GM12878 (cell line): ENCODE measurements around the gene JMJD7. TPM values are rescaled to one million over a fixed set of nuclear protein-coding genes. Genes with fewer than 3 reads are reported as not detected.

Experiments
- ATAC-seq: fragments of 200-7000 bp; cut with Tn5 transposase; 3 replicates; pipeline ENCODE4 v1.9.1; 2020; ENCODE audit warnings: mild to moderate bottlenecking, moderate library complexity
- BruUV-seq: library from RNA; stranded (reverse); fragments of 400-500 nt; replicated peaks from 2 replicates; lab custom pipeline; 2021; lab: Mats Ljungman, UMichigan
- CTCF ChIA-PET: fragments of 300-600 bp; sonication (Branson Sonifier 250); formaldehyde crosslinking; extraction: SDS; loops from one replicate; lab custom pipeline; 2021; ENCODE audit warnings: inconsistent platforms; lab: Yijun Ruan, JAX
- POLR2A ChIA-PET: fragments of 350-600 bp; formaldehyde crosslinking; extraction: SDS; loops from one replicate; lab custom pipeline; 2021; ENCODE audit warnings: inconsistent platforms; lab: Charles Lee
- RAD21 ChIA-PET: fragments of 300-600 bp; sonication (Branson Sonifier 250); formaldehyde crosslinking; loops from one replicate; lab custom pipeline; 2023; ENCODE audit warnings: antibody characterized with exemption; ENCODE audit not compliant: unreplicated experiment; lab: Charles Lee
- SMC1A ChIA-PET: fragments of 300-600 bp; sonication (Branson Sonifier 250); formaldehyde crosslinking; loops from one replicate; lab custom pipeline; 2023; ENCODE audit not compliant: unreplicated experiment, uncharacterized antibody; lab: Charles Lee
- DNase-seq: peaks from one replicate; pipeline ENCODE4 v3.0.0-alpha.2; 2011; ENCODE audit warnings: low read depth, low spot score
- FAIRE-seq: peaks from 3 replicates; lab custom pipeline; 2011; peaks lifted over from hg19 to GRCh38; lab: Jason Lieb, UNC
- H2AFZ ChIP-seq: 2 replicates; pipeline ENCODE4 v1.6.0; 2011; ENCODE audit warnings: low read depth, low read length, control low read depth; ENCODE audit not compliant: control insufficient read depth
- H3K27ac ChIP-seq: 2 replicates; pipeline ENCODE4 v1.5.1; 2011; ENCODE audit warnings: control low read depth; ENCODE audit not compliant: control insufficient read depth, insufficient read depth
- H3K27me3 ChIP-seq, 2 experiments: replicated peaks in 1 of 2; 2 replicates each; pipeline versions ENCODE4 v1.6.0 to v1.6.1; 2011; ENCODE audit warnings: low read length in 1 of 2; ENCODE audit not compliant: control insufficient read depth in 2 of 2, insufficient read depth in 2 of 2
- H3K36me3 ChIP-seq, 2 experiments: 2 replicates each; pipeline ENCODE4 v1.5.1; 2011; ENCODE audit warnings: low read length in 1 of 2; ENCODE audit not compliant: control insufficient read depth in 2 of 2, insufficient read depth in 2 of 2
- H3K4me1 ChIP-seq: 2 replicates; pipeline ENCODE4 v1.6.1; 2011; ENCODE audit warnings: mild to moderate bottlenecking, low read length, moderate library complexity, mixed read lengths; ENCODE audit not compliant: control insufficient read depth, insufficient read depth
- H3K4me2 ChIP-seq: 2 replicates; pipeline ENCODE4 v1.6.0; 2011; ENCODE audit warnings: control low read depth; ENCODE audit not compliant: control insufficient read depth, insufficient read depth
- H3K4me3 ChIP-seq: fragments of 200-600 bp; sonication (generic); 2 replicates; pipeline ENCODE4 v1.5.1; 2016
- H3K79me2 ChIP-seq: 2 replicates; pipeline ENCODE4 v1.6.0; 2011; ENCODE audit warnings: low read length; ENCODE audit not compliant: control insufficient read depth, insufficient read depth
- H3K9ac ChIP-seq: 2 replicates; pipeline ENCODE4 v1.8.0; 2011; ENCODE audit warnings: low read length, control low read depth, mixed read lengths; ENCODE audit not compliant: control insufficient read depth, insufficient read depth
- H3K9me3 ChIP-seq: replicated peaks from 3 replicates; pipeline ENCODE4 v1.5.1; 2011; ENCODE audit warnings: mild to moderate bottlenecking, low read length; ENCODE audit not compliant: control insufficient read depth, insufficient read depth
- H4K20me1 ChIP-seq: 2 replicates; pipeline ENCODE4 v1.6.0; 2011; ENCODE audit not compliant: control insufficient read depth, insufficient read depth
- ASH2L ChIP-seq: fragments of 300-600, 200-600 bp; sonication (generic); IDR thresholded peaks from 2 replicates; pipeline ENCODE4 v1.6.1; 2017; ENCODE audit warnings: low read depth, mild to moderate bottlenecking, borderline replicate concordance
- IKZF1 ChIP-seq: fragments of 450-650 bp; conservative IDR thresholded peaks from 2 replicates; pipeline ENCODE4 v1.6.1; 2017; ENCODE audit warnings: antibody characterized with exemption, mild to moderate bottlenecking
- NR2F1 ChIP-seq: fragments of 450-650 bp; conservative IDR thresholded peaks from 2 replicates; pipeline ENCODE4 v1.6.1; 2017; ENCODE audit warnings: mild to moderate bottlenecking
- WRNIP1 ChIP-seq: IDR thresholded peaks from 2 replicates; pipeline ENCODE4 v1.6.1; 2011; ENCODE audit warnings: low read depth, low read length, improper control_type of control experiment, borderline replicate concordance
- WGBS: methylation state at CpG from one replicate; pipeline ENCODE4 v1.1.6; 2016; ENCODE audit warnings: low lambda C conversion rate; ENCODE audit not compliant: insufficient replicate concordance, insufficient coverage; ENCODE audit errors: missing lambda C conversion rate; 5-methylcytosine and 5-hydroxymethylcytosine counted together
- in situ Hi-C: fragments of 300-500 bp; cut with MboI; formaldehyde crosslinking; loops from 9 replicates; pipeline ENCODE4 v1.14.3; 2018; ENCODE audit warnings: mixed read lengths
- intact Hi-C: fragments of 100-400 bp; cut with micrococcal nuclease; formaldehyde crosslinking; loops from one replicate; pipeline ENCODE4 v1.14.2; 2022; ENCODE audit not compliant: unreplicated experiment
- polyA plus RNA-seq, 11 experiments: library from polyadenylated mRNA; depleted of rRNA in 4 of 11; unstranded in 6 of 11; stranded (reverse) in 5 of 11; fragments of >200 nt; fragmentation: Nextera tagmentation in 4 of 11; fragmentation: Illumina TruSeq in 1 of 11; extraction: Ambion mirVana in 4 of 11; extraction: Trizol in 1 of 11; gene quantifications; 1 replicate in 1 of 11; 2 replicates in 10 of 11; pipeline versions ENCODE4 v1.2.1 to v1.2.3, GENCODE V29; 2011 to 2016; ENCODE audit warnings: inconsistent platforms in 2 of 11, missing spikeins in 2 of 11, low read depth in 1 of 11
- total RNA-seq, 4 experiments: library from RNA; depleted of rRNA in 3 of 4; stranded (reverse); fragments of >200 nt in 3 of 4; fragmentation: Illumina TruSeq in 1 of 4; extraction: Trizol in 1 of 4; gene quantifications; 2 replicates each; pipeline versions ENCODE4 v1.2.1 to v1.2.3, GENCODE V29; 2013 to 2021
- TF ChIP-seq, protein P1 (sequence below): fragments of 150-350 bp; IDR thresholded peaks from 2 replicates; pipeline ENCODE4 v1.6.1; 2016; ENCODE audit warnings: low read depth, low read length
- TF ChIP-seq, protein P2 (sequence below): fragments of 450-650 bp; IDR thresholded peaks from 2 replicates; pipeline ENCODE4 v1.6.1; 2017; ENCODE audit warnings: mild to moderate bottlenecking, moderate library complexity

Gene JMJD7
- total and polyA plus RNA-seq, 10 of the 15 experiments (the other 5 are each of a cell fraction or from before 2014, with no cell fraction given), result 0.79 to 12.2 (median 6.5) TPM

DNA sequence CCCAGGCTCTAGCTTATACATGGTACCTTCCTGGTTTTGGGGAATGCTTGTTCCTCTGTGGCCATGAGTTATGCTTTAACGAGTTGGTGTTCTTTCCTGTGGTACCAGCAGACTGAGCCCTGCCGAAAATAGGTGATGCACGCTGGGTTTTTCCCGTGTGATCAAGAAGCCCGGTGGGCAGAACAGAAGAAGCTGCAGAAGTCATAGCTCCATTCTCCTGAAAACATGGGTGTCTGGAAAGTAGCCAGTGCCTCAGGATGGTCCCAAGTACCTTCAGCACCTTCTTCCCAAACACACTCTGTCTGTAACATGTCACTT lies 28.4 kb upstream of the JMJD7 start:
- ChIA-PET CTCF (interaction anchor here (0.7 to 5.7 kb wide), 4 partner anchors 10 to 25 kb away, joined by 3 to 66 read pairs (median 4); partner anchors contain the start of gene MAPKBP1), SMC1A (interaction anchor here (0.6 to 5.9 kb wide), 7 partner anchors 9 to 26 kb away, joined by 3 to 72 read pairs (median 6); partner anchors contain the start of gene MAPKBP1), POLR2A (interaction anchor here (0.6 to 7.0 kb wide), 4 partner anchors 8 to 942 kb away, joined by 3 to 32 read pairs (median 5); partner anchors contain the start of gene MAPKBP1), RAD21 (interaction anchor here (0.9 to 2.7 kb wide), 6 partner anchors 11 to 26 kb away, joined by 3 to 41 read pairs (median 4); partner anchors contain the start of gene MAPKBP1)
- Histone ChIP-seq H3K79me2 (peaks cover 5% of the 10 kb centered on the region), H3K27ac (0 out of 2 replicates have a peak overlapping the region, but pooled peaks have one; percentile 3), H2AFZ (peak overlapping the region; percentile 30; the same call in 1 of the 2 replicates), H3K36me3 (peaks cover 0 to 4% of the 10 kb centered on the region in 2 experiments; a peak in 2 of 4 replicates), H3K9ac (0 out of 2 replicates have a peak overlapping the region, but pooled peaks have one; percentile 29), H3K27me3 (no peaks in the 10 kb centered on the region), H3K9me3 (no peaks in the 10 kb centered on the region; the same call in 2 of the 3 replicates), H3K4me2 (peak overlapping the region; percentile 34; the same call in 1 of the 2 replicates), H4K20me1 (no peaks in the 10 kb centered on the region), H3K4me3 (no peak overlapping the region), H3K4me1 (peaks cover 26% of the 10 kb centered on the region)
- intact Hi-C loops (no loop called here), in situ Hi-C loops (no loop called here)
- peak; percentile 74 for FAIRE-seq
- TF ChIP-seq IKZF1 (0 out of 2 replicates have a peak, but pooled peaks have one; percentile 22), ASH2L (no peak), NR2F1 (0 out of 2 replicates have a peak, but pooled peaks have one; percentile 11), WRNIP1 (no peak)
- TF ChIP-seq, protein P1, sequence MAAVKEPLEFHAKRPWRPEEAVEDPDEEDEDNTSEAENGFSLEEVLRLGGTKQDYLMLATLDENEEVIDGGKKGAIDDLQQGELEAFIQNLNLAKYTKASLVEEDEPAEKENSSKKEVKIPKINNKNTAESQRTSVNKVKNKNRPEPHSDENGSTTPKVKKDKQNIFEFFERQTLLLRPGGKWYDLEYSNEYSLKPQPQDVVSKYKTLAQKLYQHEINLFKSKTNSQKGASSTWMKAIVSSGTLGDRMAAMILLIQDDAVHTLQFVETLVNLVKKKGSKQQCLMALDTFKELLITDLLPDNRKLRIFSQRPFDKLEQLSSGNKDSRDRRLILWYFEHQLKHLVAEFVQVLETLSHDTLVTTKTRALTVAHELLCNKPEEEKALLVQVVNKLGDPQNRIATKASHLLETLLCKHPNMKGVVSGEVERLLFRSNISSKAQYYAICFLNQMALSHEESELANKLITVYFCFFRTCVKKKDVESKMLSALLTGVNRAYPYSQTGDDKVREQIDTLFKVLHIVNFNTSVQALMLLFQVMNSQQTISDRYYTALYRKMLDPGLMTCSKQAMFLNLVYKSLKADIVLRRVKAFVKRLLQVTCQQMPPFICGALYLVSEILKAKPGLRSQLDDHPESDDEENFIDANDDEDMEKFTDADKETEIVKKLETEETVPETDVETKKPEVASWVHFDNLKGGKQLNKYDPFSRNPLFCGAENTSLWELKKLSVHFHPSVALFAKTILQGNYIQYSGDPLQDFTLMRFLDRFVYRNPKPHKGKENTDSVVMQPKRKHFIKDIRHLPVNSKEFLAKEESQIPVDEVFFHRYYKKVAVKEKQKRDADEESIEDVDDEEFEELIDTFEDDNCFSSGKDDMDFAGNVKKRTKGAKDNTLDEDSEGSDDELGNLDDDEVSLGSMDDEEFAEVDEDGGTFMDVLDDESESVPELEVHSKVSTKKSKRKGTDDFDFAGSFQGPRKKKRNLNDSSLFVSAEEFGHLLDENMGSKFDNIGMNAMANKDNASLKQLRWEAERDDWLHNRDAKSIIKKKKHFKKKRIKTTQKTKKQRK, result no peak
- TF ChIP-seq, protein P2, sequence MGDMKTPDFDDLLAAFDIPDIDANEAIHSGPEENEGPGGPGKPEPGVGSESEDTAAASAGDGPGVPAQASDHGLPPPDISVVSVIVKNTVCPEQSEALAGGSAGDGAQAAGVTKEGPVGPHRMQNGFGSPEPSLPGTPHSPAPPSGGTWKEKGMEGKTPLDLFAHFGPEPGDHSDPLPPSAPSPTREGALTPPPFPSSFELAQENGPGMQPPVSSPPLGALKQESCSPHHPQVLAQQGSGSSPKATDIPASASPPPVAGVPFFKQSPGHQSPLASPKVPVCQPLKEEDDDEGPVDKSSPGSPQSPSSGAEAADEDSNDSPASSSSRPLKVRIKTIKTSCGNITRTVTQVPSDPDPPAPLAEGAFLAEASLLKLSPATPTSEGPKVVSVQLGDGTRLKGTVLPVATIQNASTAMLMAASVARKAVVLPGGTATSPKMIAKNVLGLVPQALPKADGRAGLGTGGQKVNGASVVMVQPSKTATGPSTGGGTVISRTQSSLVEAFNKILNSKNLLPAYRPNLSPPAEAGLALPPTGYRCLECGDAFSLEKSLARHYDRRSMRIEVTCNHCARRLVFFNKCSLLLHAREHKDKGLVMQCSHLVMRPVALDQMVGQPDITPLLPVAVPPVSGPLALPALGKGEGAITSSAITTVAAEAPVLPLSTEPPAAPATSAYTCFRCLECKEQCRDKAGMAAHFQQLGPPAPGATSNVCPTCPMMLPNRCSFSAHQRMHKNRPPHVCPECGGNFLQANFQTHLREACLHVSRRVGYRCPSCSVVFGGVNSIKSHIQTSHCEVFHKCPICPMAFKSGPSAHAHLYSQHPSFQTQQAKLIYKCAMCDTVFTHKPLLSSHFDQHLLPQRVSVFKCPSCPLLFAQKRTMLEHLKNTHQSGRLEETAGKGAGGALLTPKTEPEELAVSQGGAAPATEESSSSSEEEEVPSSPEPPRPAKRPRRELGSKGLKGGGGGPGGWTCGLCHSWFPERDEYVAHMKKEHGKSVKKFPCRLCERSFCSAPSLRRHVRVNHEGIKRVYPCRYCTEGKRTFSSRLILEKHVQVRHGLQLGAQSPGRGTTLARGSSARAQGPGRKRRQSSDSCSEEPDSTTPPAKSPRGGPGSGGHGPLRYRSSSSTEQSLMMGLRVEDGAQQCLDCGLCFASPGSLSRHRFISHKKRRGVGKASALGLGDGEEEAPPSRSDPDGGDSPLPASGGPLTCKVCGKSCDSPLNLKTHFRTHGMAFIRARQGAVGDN, result no peak
- BruUV-seq, result no TSS peak
- peak; percentile 62; the same call in 1 of the 3 replicates for ATAC-seq
- DNase-seq, result peak; percentile 50
- 3% methylated on average over 5 of the region's 5 CpGs for WGBS
